OCI-LY1 (cell line): Measurements from ENCODE around the gene SMC3.

ENCODE experiments used
- EZH2 ChIP-seq: fragments of 200-600 bp; sonication (generic), shearing (Covaris generic); IDR thresholded peaks from 2 replicates; pipeline ENCODE4 v1.8.0; 2017; ENCODE audit warnings: borderline replicate concordance, mixed run types, mild to moderate bottlenecking, antibody characterized with exemption, low read length, moderate library complexity, mixed read lengths
- TF ChIP-seq, protein P1 (sequence below): fragments of 200-600 bp; sonication (generic), shearing (Covaris generic); IDR thresholded peaks from 2 replicates; pipeline ENCODE4 v1.5.1; 2017; ENCODE audit warnings: mild to moderate bottlenecking, antibody characterized with exemption, low read length, moderate library complexity, mixed read lengths

DNA sequence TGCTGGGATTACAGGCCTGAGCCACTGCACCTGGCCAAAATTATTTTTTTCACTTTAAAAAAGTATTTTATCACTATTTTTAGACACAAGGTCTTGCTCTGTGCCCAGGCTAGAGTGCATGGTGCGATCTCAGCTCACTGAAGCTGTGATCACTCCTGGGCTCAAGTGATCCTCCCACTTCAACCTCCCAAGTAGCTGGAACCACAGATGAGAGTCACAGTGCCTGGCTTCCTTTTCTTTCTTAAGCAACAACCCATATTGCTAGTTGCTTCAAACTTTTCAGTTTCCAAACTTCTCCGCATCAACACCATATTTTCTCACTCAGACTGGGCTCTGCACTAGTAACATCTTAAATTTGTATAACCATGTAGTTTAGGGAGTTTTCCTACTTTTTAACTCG lies 9.5 kb upstream of the SMC3 start:
- TF ChIP-seq, protein P1, sequence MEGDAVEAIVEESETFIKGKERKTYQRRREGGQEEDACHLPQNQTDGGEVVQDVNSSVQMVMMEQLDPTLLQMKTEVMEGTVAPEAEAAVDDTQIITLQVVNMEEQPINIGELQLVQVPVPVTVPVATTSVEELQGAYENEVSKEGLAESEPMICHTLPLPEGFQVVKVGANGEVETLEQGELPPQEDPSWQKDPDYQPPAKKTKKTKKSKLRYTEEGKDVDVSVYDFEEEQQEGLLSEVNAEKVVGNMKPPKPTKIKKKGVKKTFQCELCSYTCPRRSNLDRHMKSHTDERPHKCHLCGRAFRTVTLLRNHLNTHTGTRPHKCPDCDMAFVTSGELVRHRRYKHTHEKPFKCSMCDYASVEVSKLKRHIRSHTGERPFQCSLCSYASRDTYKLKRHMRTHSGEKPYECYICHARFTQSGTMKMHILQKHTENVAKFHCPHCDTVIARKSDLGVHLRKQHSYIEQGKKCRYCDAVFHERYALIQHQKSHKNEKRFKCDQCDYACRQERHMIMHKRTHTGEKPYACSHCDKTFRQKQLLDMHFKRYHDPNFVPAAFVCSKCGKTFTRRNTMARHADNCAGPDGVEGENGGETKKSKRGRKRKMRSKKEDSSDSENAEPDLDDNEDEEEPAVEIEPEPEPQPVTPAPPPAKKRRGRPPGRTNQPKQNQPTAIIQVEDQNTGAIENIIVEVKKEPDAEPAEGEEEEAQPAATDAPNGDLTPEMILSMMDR: no peak
- TF ChIP-seq EZH2: no peak
